Neural progenitor cell (in vitro differentiated cells): ENCODE measurements around the gene TTLL5.

Experiments
- EZH2phosphoT487 ChIP-seq: fragments of 200-600 bp; sonication (generic); IDR thresholded peaks from 2 replicates; pipeline ENCODE4 v1.6.1; 2017; ENCODE audit warnings: antibody characterized with exemption
- TF ChIP-seq, protein P1 (sequence below): fragments of 200-600 bp; sonication (generic); IDR thresholded peaks from 2 replicates; pipeline ENCODE4 v1.5.1; 2017; ENCODE audit warnings: antibody characterized with exemption, mild to moderate bottlenecking

GRCh38 chr14:75718199-75718598, 57.2 kb downstream of the TTLL5 start:
- TF ChIP-seq, protein P1, sequence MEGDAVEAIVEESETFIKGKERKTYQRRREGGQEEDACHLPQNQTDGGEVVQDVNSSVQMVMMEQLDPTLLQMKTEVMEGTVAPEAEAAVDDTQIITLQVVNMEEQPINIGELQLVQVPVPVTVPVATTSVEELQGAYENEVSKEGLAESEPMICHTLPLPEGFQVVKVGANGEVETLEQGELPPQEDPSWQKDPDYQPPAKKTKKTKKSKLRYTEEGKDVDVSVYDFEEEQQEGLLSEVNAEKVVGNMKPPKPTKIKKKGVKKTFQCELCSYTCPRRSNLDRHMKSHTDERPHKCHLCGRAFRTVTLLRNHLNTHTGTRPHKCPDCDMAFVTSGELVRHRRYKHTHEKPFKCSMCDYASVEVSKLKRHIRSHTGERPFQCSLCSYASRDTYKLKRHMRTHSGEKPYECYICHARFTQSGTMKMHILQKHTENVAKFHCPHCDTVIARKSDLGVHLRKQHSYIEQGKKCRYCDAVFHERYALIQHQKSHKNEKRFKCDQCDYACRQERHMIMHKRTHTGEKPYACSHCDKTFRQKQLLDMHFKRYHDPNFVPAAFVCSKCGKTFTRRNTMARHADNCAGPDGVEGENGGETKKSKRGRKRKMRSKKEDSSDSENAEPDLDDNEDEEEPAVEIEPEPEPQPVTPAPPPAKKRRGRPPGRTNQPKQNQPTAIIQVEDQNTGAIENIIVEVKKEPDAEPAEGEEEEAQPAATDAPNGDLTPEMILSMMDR = no peak
- TF ChIP-seq EZH2phosphoT487 = no peak
